OCI-LY1 (cell line): ENCODE measurements around the gene ZBTB20.

Source experiments
- CTCF ChIP-seq: fragments of 200-600 bp; sonication (generic), shearing (Covaris generic); IDR thresholded peaks from 2 replicates; pipeline ENCODE4 v1.5.1; 2017; ENCODE audit warnings: mild to moderate bottlenecking, antibody characterized with exemption, low read length, moderate library complexity, mixed read lengths
- EZH2 ChIP-seq: fragments of 200-600 bp; sonication (generic), shearing (Covaris generic); IDR thresholded peaks from 2 replicates; pipeline ENCODE4 v1.8.0; 2017; ENCODE audit warnings: borderline replicate concordance, mixed run types, mild to moderate bottlenecking, antibody characterized with exemption, low read length, moderate library complexity, mixed read lengths

GRCh38 chr3:114860531-114860930, 286.6 kb downstream of the ZBTB20 start:
- TF ChIP-seq CTCF = no peak
- TF ChIP-seq EZH2 = no peak
